ENCODE measurements around the gene SEMA6B. TPM values are rescaled to one million over a fixed set of nuclear protein-coding genes. Genes with fewer than 3 reads are reported as not detected.

SEMA6B gene
- total RNA-seq, 1 donor from 2014 or later: 25.3 TPM

DNA sequence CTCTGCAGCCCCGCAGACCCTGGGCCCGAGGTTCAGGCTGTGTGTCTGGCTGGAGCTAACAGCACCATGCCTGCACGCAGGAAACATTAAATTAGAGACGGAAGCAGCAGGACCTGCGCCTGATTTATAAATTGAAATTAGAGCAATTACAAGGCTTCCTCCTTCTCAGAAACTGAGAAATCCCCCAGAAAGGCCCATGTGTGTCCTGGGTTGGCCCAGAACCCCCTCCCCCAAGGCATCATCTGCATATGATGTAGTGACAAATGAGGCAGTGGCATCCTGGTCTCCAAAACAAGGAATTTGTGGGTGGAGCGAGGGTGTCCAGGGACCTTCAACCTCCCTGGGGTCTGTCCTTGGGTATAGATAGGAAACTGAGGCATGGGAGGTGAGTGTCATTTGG, 27.2 kb upstream of the SEMA6B start:
- TF ChIP-seq, protein P1, sequence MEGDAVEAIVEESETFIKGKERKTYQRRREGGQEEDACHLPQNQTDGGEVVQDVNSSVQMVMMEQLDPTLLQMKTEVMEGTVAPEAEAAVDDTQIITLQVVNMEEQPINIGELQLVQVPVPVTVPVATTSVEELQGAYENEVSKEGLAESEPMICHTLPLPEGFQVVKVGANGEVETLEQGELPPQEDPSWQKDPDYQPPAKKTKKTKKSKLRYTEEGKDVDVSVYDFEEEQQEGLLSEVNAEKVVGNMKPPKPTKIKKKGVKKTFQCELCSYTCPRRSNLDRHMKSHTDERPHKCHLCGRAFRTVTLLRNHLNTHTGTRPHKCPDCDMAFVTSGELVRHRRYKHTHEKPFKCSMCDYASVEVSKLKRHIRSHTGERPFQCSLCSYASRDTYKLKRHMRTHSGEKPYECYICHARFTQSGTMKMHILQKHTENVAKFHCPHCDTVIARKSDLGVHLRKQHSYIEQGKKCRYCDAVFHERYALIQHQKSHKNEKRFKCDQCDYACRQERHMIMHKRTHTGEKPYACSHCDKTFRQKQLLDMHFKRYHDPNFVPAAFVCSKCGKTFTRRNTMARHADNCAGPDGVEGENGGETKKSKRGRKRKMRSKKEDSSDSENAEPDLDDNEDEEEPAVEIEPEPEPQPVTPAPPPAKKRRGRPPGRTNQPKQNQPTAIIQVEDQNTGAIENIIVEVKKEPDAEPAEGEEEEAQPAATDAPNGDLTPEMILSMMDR (conservative IDR thresholded peaks at IDR 0.05): no peak
- Mint-ChIP-seq H3K9me3 (no peaks in the 10 kb centered on the region), H3K4me1 (peaks cover 23% of the 10 kb centered on the region), H3K27me3 (ENCODE audit: low read depth) (peaks cover 18% of the 10 kb centered on the region), H3K36me3 (ENCODE audit: low read depth) (no peaks in the 10 kb centered on the region), H3K4me3 (no peak overlapping the region), H3K27ac (ENCODE audit: unreplicated experiment) (no peak overlapping the region)
- no peak for DNase-seq (ENCODE audit: low read depth, low spot score)

DNA sequence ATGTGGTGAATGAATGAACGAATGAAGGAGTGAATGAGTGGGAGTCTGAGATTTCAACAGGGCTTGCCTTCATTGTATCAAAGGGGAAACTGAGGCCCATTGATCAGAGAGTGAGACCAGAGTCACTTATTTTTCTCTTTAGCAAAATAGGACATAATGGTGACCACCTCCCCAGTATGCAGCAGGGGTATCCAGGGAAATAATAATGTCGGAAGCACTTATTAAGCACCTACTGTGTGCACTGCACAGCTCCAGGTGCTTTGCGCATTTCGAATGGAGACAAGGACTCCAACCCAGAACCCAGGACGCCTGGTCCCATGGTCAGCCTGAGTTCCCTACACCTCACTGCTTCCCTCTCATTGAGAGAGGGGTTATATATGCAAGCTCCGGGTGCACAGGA, 26.8 kb upstream of the SEMA6B start:
- Mint-ChIP-seq H3K4me1 (peaks cover 23% of the 10 kb centered on the region), H3K4me3 (peak overlapping the region; percentile 32), H3K27ac (ENCODE audit: unreplicated experiment) (no peak overlapping the region), H3K27me3 (ENCODE audit: low read depth) (peaks cover 18% of the 10 kb centered on the region), H3K36me3 (ENCODE audit: low read depth) (no peaks in the 10 kb centered on the region), H3K9me3 (no peaks in the 10 kb centered on the region)
- DNase-seq (ENCODE audit: low read depth, low spot score): no peak
- TF ChIP-seq, protein P1 (conservative IDR thresholded peaks at IDR 0.05): no peak

DNA sequence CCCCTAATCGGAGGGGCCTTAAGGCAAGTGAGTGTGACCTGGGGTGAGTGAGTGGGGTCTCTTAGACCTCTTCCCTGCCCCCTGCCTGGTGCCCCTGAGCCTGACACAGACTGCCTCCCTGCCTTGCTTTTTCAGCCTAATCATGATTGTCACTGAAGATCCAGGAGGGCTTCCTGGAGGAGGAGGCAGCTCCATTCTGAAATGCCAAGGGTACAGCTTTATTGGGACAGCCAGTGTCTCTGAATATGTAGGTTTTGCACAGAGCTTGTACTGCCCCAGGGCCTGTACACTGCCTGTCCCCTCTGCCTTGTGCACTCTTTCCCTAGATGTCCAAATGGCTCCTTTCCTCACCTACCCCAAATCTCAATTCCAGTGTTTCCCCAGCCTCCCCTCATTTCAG, 26.1 kb upstream of the SEMA6B start:
- Mint-ChIP-seq H3K4me1 (peaks cover 23% of the 10 kb centered on the region), H3K36me3 (ENCODE audit: low read depth) (no peaks in the 10 kb centered on the region), H3K4me3 (peak overlapping the region; percentile 74), H3K27ac (ENCODE audit: unreplicated experiment) (no peak overlapping the region), H3K27me3 (ENCODE audit: low read depth) (peaks cover 20% of the 10 kb centered on the region), H3K9me3 (no peaks in the 10 kb centered on the region)
- TF ChIP-seq, protein P1 (conservative IDR thresholded peaks at IDR 0.05): no peak
- no peak for DNase-seq (ENCODE audit: low read depth, low spot score)

DNA sequence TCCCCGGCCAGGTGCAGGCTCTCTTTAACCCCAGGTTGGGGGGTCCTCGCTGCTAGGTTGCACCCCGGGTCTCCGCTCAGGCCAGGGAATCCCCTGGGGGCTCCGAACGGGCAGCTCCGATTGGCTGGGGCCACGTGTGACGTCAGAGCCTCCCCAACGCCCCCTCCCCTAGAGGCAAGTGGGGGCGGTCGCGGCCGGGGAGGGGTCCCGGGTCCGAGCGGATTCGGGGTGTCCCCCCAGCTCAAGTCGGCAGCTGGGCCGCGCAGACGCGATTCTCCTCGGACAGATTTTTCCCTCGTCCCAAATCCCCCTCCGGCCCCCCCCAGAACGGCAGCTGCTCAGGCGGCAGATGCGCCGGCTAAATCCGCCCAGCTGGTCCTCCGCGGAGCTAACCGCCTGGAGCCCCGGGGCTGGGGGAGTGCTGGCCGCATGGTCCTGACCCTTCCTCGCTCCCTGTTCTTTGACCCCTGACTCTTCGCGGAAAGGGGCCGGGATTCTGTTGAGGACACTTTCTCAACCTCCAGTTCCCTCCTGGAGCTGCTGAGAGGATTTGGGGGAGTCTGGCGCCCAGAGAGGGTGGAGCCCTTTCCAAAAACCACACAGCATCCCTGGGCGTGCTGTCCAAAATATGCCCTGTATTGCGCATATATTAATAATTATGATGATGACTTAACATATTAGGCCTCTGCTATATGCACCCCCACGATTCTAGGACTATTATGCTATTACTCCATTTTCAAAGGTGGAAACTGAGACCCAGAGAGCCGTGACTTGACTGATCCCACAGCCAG, 25.4 kb upstream of the SEMA6B start:
- Mint-ChIP-seq H3K36me3 (ENCODE audit: low read depth) (no peaks in the 10 kb centered on the region), H3K4me1 (peaks cover 23% of the 10 kb centered on the region), H3K27me3 (ENCODE audit: low read depth) (peaks cover 25% of the 10 kb centered on the region), H3K4me3 (peak overlapping the region; percentile 74), H3K27ac (ENCODE audit: unreplicated experiment) (no peak overlapping the region), H3K9me3 (no peaks in the 10 kb centered on the region)
- DNase-seq (ENCODE audit: low read depth, low spot score): peak; percentile 47
- TF ChIP-seq, protein P1 (conservative IDR thresholded peaks at IDR 0.05): no peak

DNA sequence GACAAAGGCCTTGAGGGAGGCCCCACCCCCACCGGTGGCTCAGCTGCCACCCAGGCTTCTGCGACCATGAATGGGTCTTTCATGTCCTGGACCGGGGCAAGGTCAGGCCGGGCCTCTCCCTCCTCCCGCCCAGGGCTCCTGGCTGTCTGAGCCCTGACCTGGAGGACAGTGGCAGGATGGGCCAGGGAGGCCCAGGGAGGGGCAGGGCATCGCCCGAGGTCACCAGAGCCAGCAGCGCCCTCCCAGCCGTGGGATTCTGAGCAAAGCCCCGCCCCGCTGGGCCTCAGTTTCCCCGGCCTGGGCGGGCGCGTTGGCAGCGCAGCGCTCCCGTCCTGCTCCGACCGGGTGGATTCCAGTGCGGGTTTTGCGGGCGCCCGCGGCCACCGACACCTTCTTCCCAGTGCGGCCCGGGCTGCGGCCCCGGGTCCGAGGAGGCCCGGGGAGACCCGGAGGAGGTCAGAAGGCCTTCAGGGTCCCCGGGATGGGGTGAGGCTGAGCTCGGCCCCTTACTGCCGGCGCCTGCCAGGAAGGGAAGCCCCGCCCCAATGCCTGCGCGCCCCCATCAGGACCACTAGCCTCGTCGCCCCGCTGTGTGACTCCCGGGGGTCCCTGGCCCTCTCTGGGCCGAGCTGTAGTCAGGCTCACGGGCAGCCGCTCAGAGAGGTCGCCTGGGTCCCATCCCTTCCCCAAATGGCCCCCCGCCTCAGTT, 24.6 kb upstream of the SEMA6B start:
- peak overlapping the region; percentile 83 for H3K4me3 Mint-ChIP-seq
- peaks cover 23% of the 10 kb centered on the region for H3K4me1 Mint-ChIP-seq
- no peaks in the 10 kb centered on the region for H3K36me3 Mint-ChIP-seq (ENCODE audit: low read depth)
- H3K27me3 Mint-ChIP-seq (ENCODE audit: low read depth): peaks cover 33% of the 10 kb centered on the region
- TF ChIP-seq, protein P1 (conservative IDR thresholded peaks at IDR 0.05): no peak
- H3K27ac Mint-ChIP-seq (ENCODE audit: unreplicated experiment): no peak overlapping the region
- DNase-seq (ENCODE audit: low read depth, low spot score): peak; percentile 68
- H3K9me3 Mint-ChIP-seq: no peaks in the 10 kb centered on the region
